T-helper 1 cell treated with Interleukin-12 subunit alpha and Interleukin-12 subunit beta and Interleukin-4 antibody, amounts not matched to agents 30 μg/mL and 1 μg/mL, for 36 hours (primary cell): ENCODE measurements around the gene PKD2.
"Not testable (repeated sequence)": the region's sequence is repeated elsewhere in the genome, so short reads cannot be mapped to it uniquely, and the experiment has no call there.

Source experiments
- H3K27ac Mint-ChIP-seq: one replicate; pipeline ENCODE4 v1.8.0; 2021; ENCODE audit warnings: mild to moderate bottlenecking, mixed read lengths
- H3K27me3 Mint-ChIP-seq: one replicate; pipeline ENCODE4 v1.8.0; 2021; ENCODE audit warnings: low read depth, mixed read lengths
- H3K36me3 Mint-ChIP-seq: one replicate; pipeline ENCODE4 v1.8.0; 2021; ENCODE audit warnings: low read depth, mixed read lengths
- H3K4me1 Mint-ChIP-seq: one replicate; pipeline ENCODE4 v1.8.0; 2021; ENCODE audit warnings: low read depth, mixed read lengths
- H3K4me3 Mint-ChIP-seq: one replicate; pipeline ENCODE4 v1.8.0; 2021; ENCODE audit warnings: mild to moderate bottlenecking, moderate library complexity, mixed read lengths
- H3K9me3 Mint-ChIP-seq: one replicate; pipeline ENCODE4 v1.8.0; 2021; ENCODE audit warnings: mixed read lengths

The PKD2 gene

DNA sequence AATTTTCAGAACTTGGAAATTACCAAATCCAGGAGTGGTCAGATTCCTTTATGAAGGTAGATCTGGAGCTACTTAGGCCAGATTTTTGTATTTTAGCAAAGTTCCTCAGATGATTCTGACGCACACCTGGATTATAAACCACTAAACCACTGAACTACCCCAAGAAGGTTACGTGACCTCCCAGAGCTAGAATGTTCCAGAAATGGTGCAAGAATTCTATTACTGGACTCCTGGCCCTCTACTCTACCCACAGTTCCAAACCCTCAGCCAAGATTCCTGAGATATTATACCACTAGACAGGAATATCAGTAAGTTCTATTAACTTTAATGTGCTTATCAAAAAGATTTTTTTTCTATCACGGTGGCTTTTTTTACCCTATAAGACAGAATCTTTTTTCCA lies 83.9 kb downstream of the PKD2 start:
- H3K4me3 Mint-ChIP-seq = no peak overlapping the region
- H3K36me3 Mint-ChIP-seq = no peaks in the 10 kb centered on the region
- H3K9me3 Mint-ChIP-seq = no peaks in the 10 kb centered on the region
- H3K4me1 Mint-ChIP-seq = no peaks in the 10 kb centered on the region
- H3K27me3 Mint-ChIP-seq = peaks cover 14% of the 10 kb centered on the region
- H3K27ac Mint-ChIP-seq = no peak overlapping the region

DNA sequence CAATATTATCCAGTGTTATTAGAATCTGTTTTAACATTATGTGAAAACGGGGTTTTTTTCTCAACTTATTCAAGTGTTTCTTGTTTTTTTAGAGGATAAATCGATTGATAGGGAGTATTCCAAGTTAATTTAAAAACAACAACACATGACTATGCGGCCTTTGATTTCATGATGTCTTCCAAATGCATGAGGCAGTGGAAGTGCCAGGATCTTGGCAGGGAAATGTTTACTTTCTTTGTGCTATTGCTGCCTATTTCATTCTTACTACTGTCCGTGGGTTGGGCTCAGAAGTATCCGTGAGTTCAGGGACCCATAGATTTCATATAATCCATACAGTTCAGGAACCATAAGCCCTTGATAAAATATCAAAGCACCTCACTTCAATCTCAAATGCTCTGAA lies 86.4 kb downstream of the PKD2 start:
- Mint-ChIP-seq H3K27me3 (peaks cover 6% of the 10 kb centered on the region), H3K27ac (no peak overlapping the region), H3K9me3 (no peaks in the 10 kb centered on the region)

DNA sequence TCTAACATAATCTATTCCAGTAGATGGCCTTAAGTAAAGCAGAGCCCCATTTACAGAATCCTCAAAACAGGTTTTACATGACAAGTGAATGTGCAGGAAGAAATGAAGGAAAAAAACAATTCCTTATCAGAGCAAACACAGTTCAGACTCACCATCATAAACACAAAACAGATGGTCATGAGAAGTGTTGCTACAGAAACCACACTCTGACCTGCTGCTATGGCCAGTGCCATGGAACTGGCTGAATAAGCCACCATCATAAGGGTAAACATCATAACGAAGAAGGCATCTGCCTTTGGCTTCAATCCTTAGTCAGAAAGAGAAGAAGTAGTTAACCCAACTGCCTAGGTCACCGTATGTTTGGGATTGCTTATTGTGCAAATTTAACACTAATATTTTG lies 89.9 kb downstream of the PKD2 start:
- Mint-ChIP-seq H3K36me3 (no peaks in the 10 kb centered on the region), H3K9me3 (no peaks in the 10 kb centered on the region), H3K27me3 (peaks cover 6% of the 10 kb centered on the region), H3K4me3 (no peak overlapping the region), H3K4me1 (no peaks in the 10 kb centered on the region), H3K27ac (no peak overlapping the region)

More for the DNA sequence above, 86.4 kb downstream of the PKD2 start:
- H3K36me3 Mint-ChIP-seq = no peaks in the 10 kb centered on the region
- H3K4me3 Mint-ChIP-seq = no peak overlapping the region
- no peaks in the 10 kb centered on the region for H3K4me1 Mint-ChIP-seq

DNA sequence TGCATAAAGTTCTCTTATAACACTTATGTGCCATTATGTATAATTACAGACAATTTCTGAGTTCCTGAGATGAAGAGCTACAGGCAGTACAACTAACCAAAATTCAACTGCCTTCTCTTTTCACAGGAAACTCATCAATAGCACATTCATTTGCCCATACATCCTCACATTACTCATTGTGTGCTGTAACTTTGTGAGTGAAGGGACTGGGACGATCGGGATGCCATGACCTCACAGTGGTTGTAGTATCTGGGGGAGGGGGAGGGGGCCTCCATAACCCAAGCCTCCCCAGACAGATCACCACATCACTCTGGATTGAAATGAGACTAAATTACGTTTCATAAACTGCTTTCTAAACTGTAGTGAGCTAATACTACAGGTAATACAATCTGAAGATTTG lies 90.3 kb downstream of the PKD2 start:
- H3K27me3 Mint-ChIP-seq = peaks cover 6% of the 10 kb centered on the region
- no peaks in the 10 kb centered on the region for H3K9me3 Mint-ChIP-seq
- H3K36me3 Mint-ChIP-seq = no peaks in the 10 kb centered on the region
- H3K27ac Mint-ChIP-seq = no peak overlapping the region
- no peaks in the 10 kb centered on the region for H3K4me1 Mint-ChIP-seq
- H3K4me3 Mint-ChIP-seq = no peak overlapping the region

DNA sequence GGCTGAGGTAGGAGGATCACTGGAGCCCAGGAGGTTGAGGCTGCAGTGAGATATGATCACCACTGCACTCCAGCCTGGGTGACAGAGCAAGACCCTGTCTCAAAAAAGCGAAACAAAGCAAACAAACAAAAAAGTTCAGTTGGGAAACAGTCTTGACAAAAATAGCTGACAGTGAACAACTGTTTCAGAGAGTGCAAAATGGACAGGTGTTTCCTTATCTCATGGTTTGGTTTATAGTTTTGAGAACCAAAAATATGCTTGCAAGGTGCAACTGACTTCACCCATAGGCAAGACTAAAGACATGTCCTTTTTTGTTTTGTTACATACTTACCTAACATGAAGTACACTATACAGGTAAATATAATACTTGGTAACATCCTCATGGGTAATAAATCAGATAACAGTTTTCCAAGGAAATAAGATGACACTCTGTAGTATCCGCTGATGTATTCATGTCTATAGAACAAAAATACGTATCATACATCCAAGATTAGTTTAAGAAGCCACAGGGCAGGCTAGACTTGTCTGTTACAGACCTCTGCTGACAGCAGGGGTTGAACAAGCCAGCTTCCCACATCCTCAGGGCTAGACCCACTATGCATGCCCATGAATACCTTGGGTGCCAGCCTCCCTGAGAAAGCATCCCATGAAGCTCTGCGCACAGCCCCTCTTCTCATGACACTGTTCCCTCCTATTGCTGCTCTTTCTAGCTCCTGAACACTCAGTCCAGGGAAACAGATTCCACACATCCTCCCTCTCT lies 91.7 kb downstream of the PKD2 start:
- peaks cover 12% of the 10 kb centered on the region for H3K27me3 Mint-ChIP-seq
- H3K27ac Mint-ChIP-seq = no peak overlapping the region
- no peaks in the 10 kb centered on the region for H3K36me3 Mint-ChIP-seq
- H3K4me3 Mint-ChIP-seq = no peak overlapping the region
- H3K4me1 Mint-ChIP-seq = no peaks in the 10 kb centered on the region
- no peaks in the 10 kb centered on the region for H3K9me3 Mint-ChIP-seq

DNA sequence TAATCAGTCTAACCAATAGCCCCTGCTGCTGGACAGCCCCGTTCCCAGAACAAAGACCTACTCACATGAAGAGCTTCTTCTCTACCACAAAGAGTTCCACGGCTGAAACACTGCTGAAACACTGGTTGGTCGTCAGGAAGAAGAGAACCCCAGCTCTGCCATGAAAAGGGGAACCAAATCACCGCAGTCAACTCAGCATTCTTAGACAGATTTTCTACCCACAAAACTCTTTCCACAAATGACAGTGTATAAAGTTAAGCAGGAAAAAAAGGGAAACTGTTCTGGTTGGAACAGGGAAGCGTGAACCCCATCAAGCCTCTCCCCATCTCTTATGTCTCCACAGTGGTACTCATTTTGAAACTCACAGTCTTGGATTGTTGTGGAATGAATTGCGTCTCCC lies 93.7 kb downstream of the PKD2 start:
- Mint-ChIP-seq H3K4me3 (no peak overlapping the region), H3K36me3 (no peaks in the 10 kb centered on the region), H3K4me1 (no peaks in the 10 kb centered on the region), H3K27ac (no peak overlapping the region), H3K27me3 (peaks cover 6% of the 10 kb centered on the region), H3K9me3 (no peaks in the 10 kb centered on the region)

DNA sequence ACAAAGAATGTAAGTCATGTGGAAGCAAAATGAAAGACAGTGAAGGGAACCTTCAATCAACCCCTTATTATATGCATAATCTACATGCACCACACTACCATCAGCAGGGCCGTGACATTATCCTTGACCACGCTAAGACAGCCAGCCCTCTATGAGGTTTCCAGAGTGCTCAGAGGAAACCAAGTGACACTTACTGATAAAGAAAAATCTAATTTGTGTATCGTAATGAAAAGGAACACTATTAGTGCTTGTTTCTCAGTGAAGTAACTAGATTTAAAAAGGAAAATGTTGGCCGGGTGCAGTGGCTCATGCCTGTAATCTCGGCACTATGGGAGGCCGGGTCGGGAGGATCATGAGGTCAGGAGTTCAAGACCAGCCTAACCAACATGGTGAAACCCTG lies 94.6 kb downstream of the PKD2 start:
- H3K4me1 Mint-ChIP-seq = no peaks in the 10 kb centered on the region
- peaks cover 6% of the 10 kb centered on the region for H3K27me3 Mint-ChIP-seq
- H3K36me3 Mint-ChIP-seq = no peaks in the 10 kb centered on the region
- H3K4me3 Mint-ChIP-seq = no peak overlapping the region
- no peak overlapping the region for H3K27ac Mint-ChIP-seq
- H3K9me3 Mint-ChIP-seq = no peaks in the 10 kb centered on the region

DNA sequence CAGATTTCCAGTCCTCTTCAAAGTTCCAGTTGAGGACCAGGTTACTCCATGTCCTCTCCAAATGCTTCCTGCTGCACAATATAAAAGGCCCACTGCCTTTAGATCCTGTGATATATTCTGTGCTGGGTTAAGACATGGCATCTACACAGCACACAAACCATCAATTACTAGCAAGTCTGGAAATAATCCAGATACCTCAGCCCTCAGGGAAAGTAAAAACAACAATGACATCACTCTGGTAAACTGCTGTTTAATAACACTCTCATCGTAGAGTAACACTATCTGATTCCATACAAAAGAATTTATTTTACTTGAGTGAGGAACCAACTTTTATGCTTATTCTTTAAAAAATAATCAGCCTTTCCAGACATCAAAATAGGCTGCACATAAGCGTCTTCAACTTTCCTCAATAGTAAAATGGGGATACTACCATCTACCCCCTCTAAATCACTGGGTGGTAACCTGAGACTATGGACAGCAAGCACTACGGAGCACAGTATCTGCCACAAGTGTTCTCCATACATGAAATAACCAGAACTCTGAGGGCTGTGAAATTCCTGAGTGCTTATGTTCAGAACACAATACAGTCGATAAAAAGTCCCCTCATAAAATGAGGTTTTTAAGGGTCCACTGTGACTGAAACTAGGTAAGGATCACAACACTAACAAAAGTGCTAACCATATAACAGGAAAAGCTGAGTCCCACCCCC lies 97.6 kb downstream of the PKD2 start:
- no peak overlapping the region for H3K27ac Mint-ChIP-seq
- H3K4me3 Mint-ChIP-seq = no peak overlapping the region
- no peaks in the 10 kb centered on the region for H3K4me1 Mint-ChIP-seq
- no peaks in the 10 kb centered on the region for H3K36me3 Mint-ChIP-seq
- H3K27me3 Mint-ChIP-seq = peaks cover 6% of the 10 kb centered on the region
- no peaks in the 10 kb centered on the region for H3K9me3 Mint-ChIP-seq

DNA sequence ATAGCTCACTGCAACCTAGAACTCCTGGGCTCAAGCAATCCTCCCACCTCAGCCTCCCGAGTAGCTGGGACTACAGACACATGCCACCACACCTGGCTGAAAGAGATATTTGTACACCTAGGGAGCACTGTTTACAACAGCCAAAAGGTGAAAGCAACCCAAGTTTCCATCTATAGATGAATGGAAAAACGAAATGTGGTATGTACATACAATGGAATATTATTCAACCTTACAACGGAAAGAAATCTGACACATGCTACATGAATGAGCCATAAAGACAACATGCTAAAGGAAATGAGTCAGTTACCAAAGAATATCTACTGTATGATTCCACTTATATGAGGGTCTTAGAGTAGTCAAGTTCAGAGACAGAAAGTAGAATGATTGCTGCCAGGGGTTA lies 98.8 kb downstream of the PKD2 start:
- H3K36me3 Mint-ChIP-seq = no peaks in the 10 kb centered on the region
- no peak overlapping the region for H3K4me3 Mint-ChIP-seq
- H3K27ac Mint-ChIP-seq = no peak overlapping the region
- H3K4me1 Mint-ChIP-seq = no peaks in the 10 kb centered on the region
- H3K9me3 Mint-ChIP-seq = no peaks in the 10 kb centered on the region
- H3K27me3 Mint-ChIP-seq = peaks cover 6% of the 10 kb centered on the region

DNA sequence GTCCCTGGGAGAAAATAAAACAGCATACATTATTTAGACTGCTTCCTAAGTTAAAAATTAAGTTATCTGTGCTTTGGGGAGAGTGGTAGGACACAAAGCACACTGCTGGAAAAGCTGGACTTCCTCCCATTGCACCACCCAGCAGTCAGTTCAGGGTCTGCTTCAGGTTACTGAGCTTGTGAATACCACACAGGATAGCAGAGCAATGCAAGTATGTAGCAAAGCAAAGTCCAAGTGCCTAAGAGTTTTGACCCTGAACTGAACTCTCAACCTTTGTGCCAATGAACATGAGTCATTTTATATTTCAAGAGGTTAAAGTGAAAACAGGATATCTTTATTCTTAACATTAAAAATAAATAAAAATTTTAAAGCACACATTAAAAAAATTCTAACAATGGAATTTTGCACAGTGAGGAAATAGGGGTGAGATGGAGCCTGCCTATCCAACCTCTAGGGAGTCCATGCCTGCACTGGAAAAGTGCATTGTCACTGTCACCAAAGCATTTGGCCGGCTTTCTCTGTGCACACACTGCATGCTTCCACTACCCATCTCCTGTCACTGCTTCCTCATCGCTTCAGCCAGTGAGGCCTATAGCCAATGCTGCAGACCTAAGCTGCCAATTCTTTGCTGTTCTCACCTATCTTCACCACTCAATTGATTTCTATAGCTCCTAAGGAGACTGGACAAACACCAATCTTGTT lies 100.1 kb downstream of the PKD2 start:
- Mint-ChIP-seq H3K36me3 (no peaks in the 10 kb centered on the region), H3K4me1 (no peaks in the 10 kb centered on the region), H3K4me3 (no peak overlapping the region), H3K27ac (no peak overlapping the region), H3K9me3 (no peaks in the 10 kb centered on the region), H3K27me3 (peaks cover 6% of the 10 kb centered on the region)

DNA sequence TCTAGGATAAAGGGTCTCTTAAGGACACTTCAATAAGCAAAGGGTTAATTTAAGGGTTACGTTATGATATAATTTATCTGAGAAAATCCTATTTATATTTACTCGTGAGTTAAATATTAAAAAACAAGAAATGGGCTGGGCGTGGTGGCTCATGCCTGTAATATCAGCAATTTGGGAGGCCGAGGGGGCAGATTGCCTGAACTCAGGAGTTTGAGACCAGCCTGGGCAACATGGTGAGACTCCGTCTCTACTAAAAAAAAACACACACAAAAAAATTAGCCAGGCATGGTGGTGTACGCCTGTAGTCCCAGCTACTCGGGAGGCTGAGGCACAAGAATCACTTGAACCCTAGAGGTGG lies 100.7 kb downstream of the PKD2 start:
- H3K9me3 Mint-ChIP-seq, H3K36me3 Mint-ChIP-seq, H3K27me3 Mint-ChIP-seq, H3K4me3 Mint-ChIP-seq, H3K4me1 Mint-ChIP-seq, H3K27ac Mint-ChIP-seq: not testable (repeated sequence)

DNA sequence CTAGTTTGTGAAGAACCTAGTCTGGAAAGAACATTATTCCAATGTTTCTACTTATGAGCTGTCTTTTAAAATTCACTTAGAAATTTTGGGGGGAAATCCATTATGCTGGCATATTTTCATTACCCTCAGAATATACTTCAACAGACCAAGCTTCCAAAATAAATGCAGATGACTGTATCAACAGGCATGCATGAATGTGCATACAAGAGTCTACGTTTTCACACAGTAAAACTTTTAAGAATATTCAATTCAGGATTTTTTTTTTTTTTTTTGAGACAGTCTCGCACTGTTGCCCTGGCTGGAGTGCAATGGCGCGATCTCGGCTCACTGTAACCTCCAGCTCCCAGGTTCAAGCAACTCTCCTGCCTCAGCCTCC lies 101.3 kb downstream of the PKD2 start:
- peaks cover 4% of the 10 kb centered on the region for H3K27me3 Mint-ChIP-seq
- H3K9me3 Mint-ChIP-seq = no peaks in the 10 kb centered on the region
- H3K27ac Mint-ChIP-seq = no peak overlapping the region
- H3K4me3 Mint-ChIP-seq = no peak overlapping the region
- H3K4me1 Mint-ChIP-seq = no peaks in the 10 kb centered on the region
- no peaks in the 10 kb centered on the region for H3K36me3 Mint-ChIP-seq

DNA sequence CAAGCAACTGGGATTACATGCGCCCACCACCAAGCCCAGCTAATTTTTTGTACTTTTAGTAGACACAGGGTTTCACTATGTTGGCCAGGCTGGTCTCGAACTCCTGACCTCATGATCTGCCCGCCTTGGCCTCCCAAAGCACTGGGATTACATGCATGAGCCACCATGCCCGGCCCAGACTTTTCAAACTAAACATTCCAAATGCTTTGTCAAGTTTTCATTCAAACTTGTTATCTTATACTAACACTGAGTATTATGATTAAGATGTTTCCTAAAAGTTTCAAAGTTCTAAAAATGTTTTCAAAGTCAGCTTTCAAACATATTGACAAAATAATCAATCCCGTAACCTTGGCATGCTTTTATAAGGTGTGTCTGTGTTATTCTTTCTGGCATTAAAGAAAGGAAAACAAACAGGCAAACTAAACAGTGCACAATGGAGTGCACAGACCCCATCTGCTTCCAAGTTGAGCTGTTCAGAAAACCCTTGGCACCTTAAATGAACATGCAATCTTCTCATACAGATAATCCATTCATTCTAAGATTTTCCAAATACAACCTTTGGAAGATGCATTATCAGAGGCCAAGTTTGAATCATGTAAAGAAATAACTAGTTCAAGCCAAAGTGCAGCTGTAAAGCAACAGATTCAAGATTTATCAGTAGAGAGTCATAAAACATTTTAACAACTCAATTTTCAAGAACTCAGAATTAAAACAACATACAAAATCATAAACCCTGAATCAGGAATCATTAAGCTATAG lies 101.9 kb downstream of the PKD2 start:
- no peaks in the 10 kb centered on the region for H3K27me3 Mint-ChIP-seq
- H3K36me3 Mint-ChIP-seq = no peaks in the 10 kb centered on the region
- H3K27ac Mint-ChIP-seq = no peak overlapping the region
- H3K9me3 Mint-ChIP-seq = no peaks in the 10 kb centered on the region
- H3K4me3 Mint-ChIP-seq = no peak overlapping the region
- H3K4me1 Mint-ChIP-seq = no peaks in the 10 kb centered on the region

DNA sequence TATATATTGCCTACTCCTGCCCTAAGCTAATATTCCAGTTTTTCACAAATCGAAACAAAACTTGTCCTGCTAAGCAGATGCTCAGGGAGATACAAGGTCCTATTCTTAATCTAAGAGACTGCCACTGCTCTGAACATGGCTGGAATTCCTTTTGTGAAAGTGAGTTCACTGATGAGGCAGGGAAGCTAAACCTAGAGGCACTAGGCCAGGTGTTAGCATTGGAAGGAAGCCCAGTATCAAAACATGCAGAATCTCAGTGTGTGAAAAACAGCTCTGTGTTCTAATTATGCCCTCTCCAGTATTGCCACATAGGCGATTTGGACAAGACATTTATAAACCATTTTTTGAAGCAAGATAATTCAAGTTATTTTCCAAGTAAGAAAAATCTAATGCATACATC lies 103.4 kb downstream of the PKD2 start:
- no peak overlapping the region for H3K4me3 Mint-ChIP-seq
- H3K36me3 Mint-ChIP-seq = no peaks in the 10 kb centered on the region
- H3K27me3 Mint-ChIP-seq = no peaks in the 10 kb centered on the region
- H3K27ac Mint-ChIP-seq = no peak overlapping the region
- no peaks in the 10 kb centered on the region for H3K4me1 Mint-ChIP-seq
- H3K9me3 Mint-ChIP-seq = no peaks in the 10 kb centered on the region
